IPS DF 4.7 (cell line): ENCODE data around the gene RNASE7.

ENCODE experiments used
- DNase-seq: peaks from one replicate; pipeline ENCODE4 v3.0.0-alpha.2; 2013; ENCODE audit warnings: low spot score; ENCODE audit errors: extremely low read depth

Gene RNASE7

DNA sequence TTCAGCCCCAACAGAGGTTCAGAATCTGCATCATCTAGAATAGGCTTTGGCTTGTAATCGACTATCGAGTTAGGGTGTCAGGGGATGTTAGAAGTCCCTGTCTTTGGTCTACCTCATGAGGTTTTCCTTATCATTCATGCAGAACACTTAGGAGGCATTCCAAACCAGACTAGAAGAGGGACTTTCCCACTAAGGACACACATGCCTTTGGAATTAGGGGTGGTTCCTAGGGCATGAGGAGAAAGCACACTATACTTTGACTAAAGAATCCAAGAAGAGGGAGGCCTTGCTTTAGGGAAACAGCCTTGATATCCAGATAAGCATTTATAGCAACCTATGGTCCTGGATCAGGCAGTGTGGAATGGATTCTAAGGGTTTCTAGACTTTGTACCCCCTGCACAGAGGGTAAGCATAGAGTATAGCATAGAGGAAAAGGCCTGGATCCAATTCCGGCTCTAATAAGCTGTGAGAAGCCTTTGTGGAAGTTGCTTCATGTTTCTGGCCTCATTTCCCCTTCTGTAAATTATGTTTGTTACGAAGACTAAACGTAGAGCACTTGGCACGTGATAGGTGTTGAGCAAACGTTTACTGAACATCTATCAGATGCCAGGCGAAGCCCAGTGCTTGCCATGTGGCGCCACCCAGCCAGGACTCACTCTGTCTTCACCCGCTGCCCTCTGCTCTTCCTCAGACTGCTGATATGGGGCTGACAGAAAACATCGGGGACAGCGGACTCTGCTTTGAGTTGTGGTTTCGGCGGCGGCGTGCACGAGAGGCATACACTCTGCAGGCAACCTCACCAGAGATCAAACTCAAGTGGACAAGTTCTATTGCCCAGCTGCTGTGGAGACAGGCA lies 43.1 kb downstream of the RNASE7 start:
- no peak for DNase-seq

GRCh38 chr14:21086908-21087293 lies 44.7 kb downstream of the RNASE7 start:
- DNase-seq = no peak

DNA sequence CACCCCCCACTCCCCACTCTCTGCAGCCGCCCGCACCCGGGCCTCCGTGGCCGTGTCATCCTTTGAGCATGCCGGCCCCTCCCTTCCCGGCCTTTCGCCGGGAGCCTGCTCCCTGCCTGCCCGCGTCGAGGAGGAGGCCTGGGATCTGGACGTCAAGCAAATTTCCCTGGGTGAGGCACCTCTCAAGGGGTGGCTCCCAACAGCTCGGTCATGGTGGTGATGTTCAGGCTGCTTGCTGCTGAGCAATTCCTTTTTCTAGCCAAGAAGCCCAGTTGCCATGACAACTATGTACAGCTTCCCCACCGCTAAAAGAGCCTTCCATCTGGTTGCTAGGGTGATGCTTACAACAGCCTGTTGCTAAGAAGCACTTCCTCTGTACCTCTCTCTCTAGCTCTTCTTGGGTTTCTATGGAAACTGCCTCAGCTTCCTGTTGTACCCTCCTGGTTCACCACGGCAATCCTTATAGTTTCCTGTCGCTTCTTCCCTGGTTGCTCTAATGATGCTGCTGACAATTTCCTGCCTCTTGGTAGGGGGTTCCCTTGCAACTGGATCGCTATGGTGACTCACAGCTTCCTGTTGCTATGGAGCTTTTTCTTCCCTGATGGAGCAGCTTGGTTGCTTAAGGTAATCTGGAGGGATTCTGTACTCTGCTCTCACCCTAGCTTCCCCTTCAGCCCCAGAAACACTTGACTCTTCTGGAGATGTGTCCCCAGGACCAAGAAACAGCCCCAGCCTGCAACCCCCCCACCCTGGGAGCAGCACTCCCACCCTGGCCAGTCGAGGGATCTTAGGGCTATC lies 45.3 kb downstream of the RNASE7 start:
- no peak for DNase-seq

DNA sequence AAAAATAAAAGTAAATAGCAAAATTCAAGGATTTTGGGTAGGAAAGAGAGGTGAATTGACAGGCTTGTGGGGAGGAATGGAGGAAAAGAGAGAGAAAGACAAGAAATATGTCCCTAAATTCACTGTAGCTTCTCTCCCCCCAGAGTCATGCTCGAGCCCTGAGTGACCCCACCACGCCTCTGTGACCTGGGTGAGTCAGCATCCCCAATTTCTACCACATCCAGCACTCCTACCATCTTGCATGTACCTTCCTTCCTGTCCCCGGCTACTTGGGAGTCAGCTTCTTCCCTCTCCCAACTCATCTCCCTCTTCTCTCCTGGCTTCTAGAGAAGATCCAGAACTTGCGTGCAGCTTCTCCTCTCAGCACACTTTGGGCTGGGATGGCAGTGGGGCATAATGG lies 46.5 kb downstream of the RNASE7 start:
- no peak for DNase-seq

GRCh38 chr14:21089271-21089670 lies 47.1 kb downstream of the RNASE7 start:
- DNase-seq = no peak

DNA sequence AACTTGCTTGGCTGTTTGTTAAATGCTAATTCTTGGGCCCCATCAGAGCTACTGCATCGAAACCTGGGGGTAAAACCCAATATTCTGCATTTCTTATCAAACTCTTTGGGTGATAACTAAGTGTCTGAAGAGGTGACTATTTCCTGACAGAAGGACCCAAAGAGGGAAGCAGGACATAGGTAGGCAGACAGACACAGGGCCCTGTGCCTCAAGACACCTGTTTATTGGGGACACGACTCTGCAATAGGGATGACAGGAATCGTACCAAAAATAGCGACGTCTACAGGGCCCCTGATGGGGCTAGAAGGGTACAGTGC lies 47.7 kb downstream of the RNASE7 start:
- no peak for DNase-seq

DNA sequence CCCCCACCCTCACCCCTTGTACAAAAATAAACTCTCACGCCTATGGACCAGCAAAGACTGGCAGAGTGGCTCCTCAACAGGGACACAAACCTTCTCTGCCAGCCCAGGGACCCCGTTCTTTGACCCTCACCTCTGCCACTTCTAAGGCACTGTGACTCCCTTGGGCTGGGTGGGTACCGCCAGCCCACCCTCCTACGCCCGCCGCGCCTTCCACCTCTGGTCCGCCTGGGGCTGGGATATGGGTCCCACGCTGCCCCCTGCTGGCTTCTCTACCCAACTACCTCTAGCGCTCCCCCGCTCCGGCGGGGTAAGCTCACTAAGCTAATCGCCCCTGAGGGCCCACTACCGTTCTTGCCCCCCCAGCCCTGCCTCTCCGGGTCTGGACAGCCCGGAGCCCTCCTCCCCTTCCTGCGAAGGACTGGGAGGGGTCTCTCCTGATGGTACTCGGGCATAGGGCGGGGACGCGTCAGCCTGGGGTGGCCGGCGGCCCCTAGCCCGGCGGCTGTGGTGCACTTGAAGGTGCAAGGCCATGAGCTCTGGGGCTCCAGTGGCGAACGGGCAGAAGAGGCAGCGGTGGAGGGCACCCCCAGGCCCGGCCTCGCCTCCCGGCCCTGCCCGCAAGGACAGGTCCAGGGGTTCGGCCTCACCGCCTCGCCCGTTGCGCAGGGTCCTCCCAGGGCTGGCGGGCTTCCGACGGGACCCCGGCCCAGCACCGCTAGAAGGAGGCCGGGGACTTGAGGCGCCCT lies 48.2 kb downstream of the RNASE7 start:
- DNase-seq = no peak

DNA sequence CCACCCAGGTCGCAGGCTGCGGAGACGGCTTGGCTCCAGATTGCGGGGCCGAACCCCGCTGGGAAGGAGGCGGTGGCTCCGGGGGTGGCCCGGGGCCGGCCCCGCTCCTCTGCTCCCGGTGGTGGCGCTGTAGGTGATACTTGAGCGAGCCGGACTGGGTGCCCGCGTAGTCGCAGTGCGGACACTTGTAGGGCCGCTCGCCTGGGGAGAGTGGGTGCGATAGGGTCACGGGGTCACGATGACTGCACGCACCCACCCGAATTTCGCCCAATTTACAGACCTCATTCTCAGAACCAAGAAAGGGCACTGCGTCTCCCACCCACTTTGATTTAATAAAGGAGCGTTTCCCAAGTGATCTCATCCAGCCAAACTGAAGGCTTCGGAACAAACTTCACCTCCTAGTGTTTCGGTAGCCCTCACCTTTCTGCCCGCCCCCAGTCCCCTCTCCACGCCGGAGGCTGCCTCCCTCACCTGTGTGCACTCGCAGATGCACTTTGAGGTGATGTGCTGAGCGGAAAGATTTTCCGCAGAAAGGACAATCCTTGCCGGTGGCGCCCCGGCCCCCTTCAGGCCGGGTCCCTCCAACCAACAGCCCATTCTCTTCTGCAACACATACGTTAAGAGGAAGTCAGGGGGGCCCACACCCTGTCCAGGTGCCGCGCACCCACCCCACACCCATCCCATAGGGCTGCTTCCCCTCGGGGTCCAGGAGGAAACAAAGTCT lies 48.9 kb downstream of the RNASE7 start:
- DNase-seq = no peak

- DNase-seq = no peak
Observed at GRCh38 chr14:21091821-21092272, 49.7 kb downstream of the RNASE7 start.

DNA sequence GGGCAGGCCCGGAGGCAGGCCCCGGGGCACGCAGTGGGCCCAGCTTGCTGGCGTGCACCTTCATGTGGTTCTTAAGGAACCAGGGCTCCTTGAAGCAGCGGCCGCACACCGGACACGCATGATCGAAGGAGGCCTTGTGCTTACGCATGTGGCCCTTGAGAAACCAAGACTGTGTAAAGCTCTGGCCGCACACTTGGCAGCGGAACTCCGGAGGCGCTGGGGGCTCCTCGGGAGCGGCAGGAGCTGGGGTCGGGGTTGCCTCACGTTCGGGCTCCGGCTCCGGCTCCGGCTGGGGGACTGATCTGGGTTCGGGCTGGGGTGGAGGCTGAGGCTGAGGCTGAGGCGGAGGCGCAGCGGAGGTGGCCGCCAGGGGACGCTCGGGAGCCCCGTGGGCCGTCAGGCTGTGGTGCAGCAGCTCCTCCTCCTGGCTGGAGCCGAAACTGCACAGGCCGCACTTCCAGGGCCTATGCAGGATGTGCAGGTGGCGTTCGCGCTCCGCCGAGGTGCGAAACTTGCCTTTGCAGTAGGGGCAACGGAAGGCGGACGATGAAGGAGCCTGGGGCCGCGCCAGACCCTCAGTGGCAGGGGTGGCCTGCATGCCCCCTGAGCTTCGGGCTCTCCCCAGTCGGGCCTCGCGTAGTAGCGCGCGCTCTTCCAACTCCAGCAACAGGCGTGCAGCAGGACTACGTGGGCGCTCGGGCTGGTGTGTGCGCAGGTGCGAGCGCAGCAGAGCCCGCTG lies 50.3 kb downstream of the RNASE7 start:
- no peak for DNase-seq

- no peak for DNase-seq
Observed at GRCh38 chr14:21093018-21093417, 50.9 kb downstream of the RNASE7 start.
